Endothelial cell of umbilical vein (primary cell): ENCODE results near the gene PNPLA7. TPM values are rescaled to one million over a fixed set of nuclear protein-coding genes. Genes with fewer than 3 reads are reported as not detected.

ENCODE experiments used
- BruUV-seq: library from RNA; stranded (reverse); fragments of 400-500 nt; replicated peaks from 2 replicates; lab custom pipeline; 2021; lab: Mats Ljungman, UMichigan
- CTCF ChIA-PET: fragments of 300-600, 350-600 bp; sonication (Branson Sonifier 250); formaldehyde crosslinking; loops from one replicate; lab custom pipeline; 2021; ENCODE audit warnings: antibody characterized with exemption, inconsistent platforms; lab: Charles Lee
- POLR2A ChIA-PET: fragments of 300-600, 350-600 bp; sonication (Branson Sonifier 250); formaldehyde crosslinking; loops from one replicate; lab custom pipeline; 2021; ENCODE audit warnings: antibody characterized with exemption, inconsistent platforms; lab: Charles Lee
- DNase-seq: peaks from one replicate; pipeline ENCODE4 v3.0.0-alpha.2; 2011; ENCODE audit warnings: low read depth, low spot score
- FAIRE-seq: peaks from 2 replicates; lab custom pipeline; 2011; peaks lifted over from hg19 to GRCh38; lab: Jason Lieb, UNC
- H2AFZ ChIP-seq: 2 replicates; pipeline ENCODE4 v1.6.0; 2012; ENCODE audit warnings: low read depth, low read length, control low read depth, inconsistent platforms
- H3K27ac ChIP-seq: 2 replicates; pipeline ENCODE4 v1.5.1; 2011; ENCODE audit warnings: low read depth, mild to moderate bottlenecking, control low read depth, low read length, moderate library complexity; ENCODE audit not compliant: insufficient read depth
- H3K27me3 ChIP-seq, 2 experiments: 2 replicates each; pipeline versions ENCODE4 v1.6.0 to v1.6.1; 2011; ENCODE audit warnings: low read length in 2 of 2, mixed read lengths in 1 of 2; ENCODE audit not compliant: control insufficient read depth in 2 of 2, insufficient read depth in 2 of 2
- H3K36me3 ChIP-seq, 2 experiments: 2 replicates in 1 of 2; 3 replicates in 1 of 2; pipeline ENCODE4 v1.5.1; 2011; ENCODE audit warnings: low read length in 2 of 2, mild to moderate bottlenecking in 1 of 2, moderate library complexity in 1 of 2; ENCODE audit not compliant: control insufficient read depth in 2 of 2, insufficient read depth in 2 of 2; ENCODE audit errors: extremely low read depth in 1 of 2
- H3K4me1 ChIP-seq: 3 replicates; pipeline ENCODE4 v1.5.1; 2011; ENCODE audit warnings: mild to moderate bottlenecking, low read length; ENCODE audit not compliant: control insufficient read depth, insufficient read depth; ENCODE audit errors: extremely low read depth
- H3K4me2 ChIP-seq: 2 replicates; pipeline ENCODE4 v1.6.1; 2011; ENCODE audit warnings: low read length, control low read depth, mixed read lengths; ENCODE audit not compliant: insufficient read depth
- H3K4me3 ChIP-seq, 3 experiments: fragments of 200-600 bp in 1 of 3; sonication (generic), shearing (Covaris generic) in 1 of 3; replicated peaks in 1 of 3; 2 replicates each; pipeline ENCODE4 v1.5.1; 2011 to 2016; ENCODE audit warnings: control low read depth in 3 of 3, low read length in 3 of 3, mild to moderate bottlenecking in 2 of 3, inconsistent platforms in 1 of 3, low read depth in 1 of 3, moderate library complexity in 1 of 3; ENCODE audit not compliant: insufficient read depth in 1 of 3
- H3K79me2 ChIP-seq: 2 replicates; pipeline ENCODE4 v1.6.0; 2012; ENCODE audit warnings: low read length, inconsistent platforms; ENCODE audit not compliant: control insufficient read depth, insufficient read depth
- H3K9ac ChIP-seq: replicated peaks from 2 replicates; pipeline ENCODE3; 2011; ENCODE audit warnings: low read length, control low read depth; ENCODE audit not compliant: insufficient read depth; ENCODE audit errors: extremely low read depth
- H3K9me1 ChIP-seq: replicated peaks from 3 replicates; pipeline ENCODE4 v1.6.0; 2011; ENCODE audit warnings: mild to moderate bottlenecking, low read length; ENCODE audit not compliant: control insufficient read depth, insufficient read depth; ENCODE audit errors: extremely low read depth
- H3K9me3 ChIP-seq: replicated peaks from 2 replicates; pipeline ENCODE4 v1.5.1; 2012; ENCODE audit warnings: low read length, inconsistent platforms; ENCODE audit not compliant: control insufficient read depth, insufficient read depth
- H4K20me1 ChIP-seq: replicated peaks from 2 replicates; pipeline ENCODE3; 2011; ENCODE audit warnings: mild to moderate bottlenecking, low read length; ENCODE audit not compliant: control insufficient read depth, insufficient read depth; ENCODE audit errors: extremely low read depth
- EZH2 ChIP-seq: IDR thresholded peaks from 2 replicates; pipeline ENCODE4 v1.6.1; 2012; ENCODE audit warnings: borderline replicate concordance, low read depth, mild to moderate bottlenecking, moderate library complexity, low read length, inconsistent platforms; ENCODE audit not compliant: severe bottlenecking
- FOS ChIP-seq: IDR thresholded peaks from 2 replicates; pipeline ENCODE4 v1.6.1; 2011; ENCODE audit warnings: mild to moderate bottlenecking, low read length, moderate library complexity, borderline replicate concordance; ENCODE audit not compliant: insufficient read depth
- GATA2 ChIP-seq: IDR thresholded peaks from 2 replicates; pipeline ENCODE4 v1.7.0; 2011; ENCODE audit warnings: low read depth, mild to moderate bottlenecking, moderate library complexity, mixed read lengths, low read length; ENCODE audit not compliant: insufficient read length, insufficient read depth
- JUN ChIP-seq: IDR thresholded peaks from 2 replicates; pipeline ENCODE4 v1.6.1; 2011; ENCODE audit warnings: borderline replicate concordance, low read depth; ENCODE audit not compliant: insufficient read length, insufficient read depth
- MAX ChIP-seq: IDR thresholded peaks from 2 replicates; pipeline ENCODE4 v1.6.1; 2011; ENCODE audit not compliant: insufficient read depth, insufficient read length
- MYC ChIP-seq: IDR thresholded peaks from one replicate; pipeline ENCODE4 v1.6.1; 2011; ENCODE audit warnings: mild to moderate bottlenecking, low read depth, low read length
- POLR2A ChIP-seq: IDR thresholded peaks from 2 replicates; pipeline ENCODE4 v1.6.1; 2012; ENCODE audit warnings: low read depth, mild to moderate bottlenecking, control low read depth, low read length
- POLR2AphosphoS5 ChIP-seq: IDR thresholded peaks from 2 replicates; pipeline ENCODE4 v1.6.1; 2012; ENCODE audit warnings: low read depth, mild to moderate bottlenecking, control low read depth, low read length, moderate library complexity; ENCODE audit not compliant: insufficient read depth
- dilution Hi-C: fragments of 300-500 bp; cut with MboI; formaldehyde crosslinking; loops from one replicate; pipeline ENCODE4 v1.15.0; 2019; ENCODE audit warnings: low sequenced_read_pairs; ENCODE audit not compliant: extremely low pct_ligation_motif_present
- intact Hi-C: fragments of 100-400 bp; cut with micrococcal nuclease; formaldehyde crosslinking; loops from one replicate; pipeline ENCODE4 v1.10.0; 2022
- polyA plus RNA-seq, 4 experiments: library from polyadenylated mRNA; depleted of rRNA in 3 of 4; stranded (reverse) in 3 of 4; unstranded in 1 of 4; fragments of >200 nt; gene quantifications; 2 replicates each; pipeline versions ENCODE4 v1.2.1 to v1.2.3, GENCODE V29; 2011 to 2012; ENCODE audit warnings: missing spikeins in 1 of 4
- total RNA-seq: library from RNA; stranded (reverse); gene quantifications from 2 replicates; pipeline ENCODE4 v1.2.3, GENCODE V29; 2021

PNPLA7 gene
- total and polyA plus RNA-seq, 2 donors (not counting 3 experiments of a cell fraction or from before 2014, with no cell fraction given), result 1.0 to 1.9 TPM

DNA sequence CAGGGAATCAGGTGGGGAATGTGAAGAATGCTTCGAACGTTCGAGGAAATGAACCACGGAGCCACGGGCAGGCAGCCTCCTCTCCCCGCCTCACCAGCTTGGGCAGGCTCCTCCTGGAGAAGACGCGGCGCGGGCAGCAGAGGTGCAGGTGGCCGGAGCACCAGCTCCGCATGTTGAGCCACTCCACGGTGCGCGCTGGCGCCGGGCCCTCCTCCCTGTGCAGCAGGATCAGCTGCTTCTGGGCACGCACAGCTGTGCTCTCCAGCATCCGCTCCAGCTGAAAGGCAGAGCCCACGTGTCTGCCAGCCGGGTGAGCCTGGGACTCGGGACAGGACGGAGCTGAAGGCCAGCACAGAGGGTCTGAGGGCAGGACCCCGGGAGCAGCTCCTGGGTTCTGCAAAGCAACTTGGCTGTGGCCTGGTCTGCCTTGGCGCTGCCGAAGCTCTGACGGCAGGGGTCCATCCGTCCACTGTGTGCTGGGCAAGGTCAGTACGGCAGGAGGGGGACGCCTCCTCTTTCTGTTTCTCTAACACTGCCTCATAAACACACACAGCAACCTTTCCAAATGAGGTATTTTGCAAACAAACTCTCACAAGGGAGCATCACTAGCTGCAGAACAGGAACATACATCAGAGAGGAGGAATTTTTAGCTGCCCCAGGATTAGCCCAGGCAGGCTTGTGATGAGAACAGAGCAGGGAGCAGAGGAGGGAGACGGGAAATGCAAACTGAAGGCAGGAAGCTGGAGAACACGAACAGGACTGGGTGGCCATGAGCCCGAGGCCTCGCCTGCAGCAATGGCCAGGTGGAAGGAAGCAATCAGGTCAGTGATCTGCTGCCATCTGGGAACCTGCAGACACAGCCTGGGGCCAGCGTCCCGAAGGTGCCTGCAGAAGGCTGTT, 71.0 kb downstream of the PNPLA7 start:
- H3K4me2 ChIP-seq, result no peak overlapping the region
- CTCF ChIA-PET, result interaction anchor here (1.2 kb wide), 1 partner anchor 9 kb away, joined by 5 read pairs; no protein-coding TSS in a partner anchor

DNA sequence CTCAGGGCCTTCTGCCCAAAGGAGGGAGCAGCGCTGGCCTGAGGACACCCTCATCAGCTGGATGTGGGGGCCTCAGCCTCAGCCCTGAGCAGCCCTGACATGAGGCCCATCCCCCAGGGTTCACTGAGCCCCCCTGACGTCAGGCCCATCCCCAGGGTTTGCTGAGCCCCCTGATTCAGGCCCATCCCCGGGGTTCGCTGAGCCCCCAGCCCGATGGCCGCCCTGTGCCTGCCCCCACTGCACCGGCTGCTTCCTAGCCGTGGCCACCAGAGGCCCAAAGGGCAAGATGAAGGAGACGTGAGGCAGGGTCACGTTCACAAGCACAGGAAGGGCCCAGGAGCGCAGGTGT, 71.6 kb downstream of the PNPLA7 start:
- Histone ChIP-seq H3K4me2 (no peak overlapping the region), H3K9me1 (no peaks in the 10 kb centered on the region), H3K27me3 (no peaks in the 10 kb centered on the region), H3K4me3 (no peak overlapping the region), H3K36me3 (no peaks in the 10 kb centered on the region), H3K4me1 (peaks cover 6% of the 10 kb centered on the region), H3K9ac (no peak overlapping the region), H3K79me2 (no peaks in the 10 kb centered on the region), H2AFZ (no peak overlapping the region), H3K9me3 (peaks cover 2% of the 10 kb centered on the region), H4K20me1 (no peaks in the 10 kb centered on the region), H3K27ac (no peak overlapping the region)
- DNase-seq (no peak), FAIRE-seq (no peak)
- TF ChIP-seq JUN, result no peak
- BruUV-seq, result no TSS peak
- dilution Hi-C loops (no loop called here), intact Hi-C loops (no loop called here)
- CTCF ChIA-PET, result interaction anchor here (1.2 kb wide), 1 partner anchor 9 kb away, joined by 5 read pairs; no protein-coding TSS in a partner anchor
- POLR2A ChIA-PET, result no interaction called here

More for the DNA sequence above, 71.0 kb downstream of the PNPLA7 start:
- intact Hi-C loops (no loop called here), dilution Hi-C loops (no loop called here)
- no peaks in the 10 kb centered on the region for H3K27me3 ChIP-seq
- no peaks in the 10 kb centered on the region for H3K36me3 ChIP-seq
- H2AFZ ChIP-seq, result no peak overlapping the region
- FAIRE-seq (no peak), DNase-seq (no peak)
- no peak overlapping the region for H3K27ac ChIP-seq
- H3K4me3 ChIP-seq, result no peak overlapping the region
- H4K20me1 ChIP-seq, result no peaks in the 10 kb centered on the region
- BruUV-seq, result no TSS peak
- no peaks in the 10 kb centered on the region for H3K9me1 ChIP-seq
- peaks cover 6% of the 10 kb centered on the region for H3K4me1 ChIP-seq
- TF ChIP-seq POLR2A, result no peak
- TF ChIP-seq MAX, result no peak
- no peak for TF ChIP-seq JUN
- no peak for TF ChIP-seq GATA2
- no peak for TF ChIP-seq FOS
- TF ChIP-seq EZH2, result no peak
- no peak for TF ChIP-seq POLR2AphosphoS5
- no peak for TF ChIP-seq MYC
- POLR2A ChIA-PET, result no interaction called here
- H3K9me3 ChIP-seq, result peaks cover 2% of the 10 kb centered on the region
- no peaks in the 10 kb centered on the region for H3K79me2 ChIP-seq
- no peak overlapping the region for H3K9ac ChIP-seq
